Cerebellar nuclear complex (tissue), 1 donor: ENCODE results near the gene DDI1.
"Not testable (repeated sequence)": the region's sequence is repeated elsewhere in the genome, so short reads cannot be mapped to it uniquely, and the experiment has no call there.

Source experiments
- DNase-seq, 2 experiments: peaks; one replicate each; lab custom pipeline; 2025; lab: John Stamatoyannopoulos, UW

DDI1 gene

GRCh38 chr11:104041792-104042191 lies 5.4 kb downstream of the DDI1 start:
- no peak for DNase-seq

- no peak for DNase-seq
Measured at GRCh38 chr11:104043142-104043541, 6.7 kb downstream of the DDI1 start.

GRCh38 chr11:104043678-104044239 lies 7.3 kb downstream of the DDI1 start:
- no peak for DNase-seq

- DNase-seq: no peak
Measured at GRCh38 chr11:104046331-104046730, 9.9 kb downstream of the DDI1 start.

- not testable (repeated sequence) for DNase-seq
Measured at GRCh38 chr11:104046858-104047257, 10.4 kb downstream of the DDI1 start.

GRCh38 chr11:104049116-104049515 lies 12.7 kb downstream of the DDI1 start:
- DNase-seq: no peak

GRCh38 chr11:104051778-104052177 lies 15.3 kb downstream of the DDI1 start:
- DNase-seq: no peak

- no peak for DNase-seq
Measured at GRCh38 chr11:104053743-104054478, 17.5 kb downstream of the DDI1 start.

- no peak for DNase-seq
Measured at GRCh38 chr11:104054911-104055529, 18.6 kb downstream of the DDI1 start.

GRCh38 chr11:104055596-104055995 lies 19.2 kb downstream of the DDI1 start:
- DNase-seq: no peak

- no peak for DNase-seq
Measured at GRCh38 chr11:104057908-104058307, 21.5 kb downstream of the DDI1 start.

GRCh38 chr11:104058680-104059079 lies 22.2 kb downstream of the DDI1 start:
- no peak for DNase-seq

- no peak for DNase-seq
Measured at GRCh38 chr11:104060004-104060794, 23.8 kb downstream of the DDI1 start.

- DNase-seq: no peak
Measured at GRCh38 chr11:104060820-104061219, 24.4 kb downstream of the DDI1 start.

- no peak for DNase-seq
Measured at GRCh38 chr11:104061853-104062521, 25.5 kb downstream of the DDI1 start.

- no peak for DNase-seq
Measured at GRCh38 chr11:104064034-104064630, 27.7 kb downstream of the DDI1 start.

- no peak for DNase-seq
Measured at GRCh38 chr11:104067534-104067933, 31.1 kb downstream of the DDI1 start.

GRCh38 chr11:104073950-104074705 lies 37.7 kb downstream of the DDI1 start:
- DNase-seq: no peak

- DNase-seq: no peak
Measured at GRCh38 chr11:104075091-104075490, 38.7 kb downstream of the DDI1 start.

GRCh38 chr11:104075706-104076105 lies 39.3 kb downstream of the DDI1 start:
- DNase-seq: no peak

- no peak for DNase-seq
Measured at GRCh38 chr11:104076455-104076854, 40.0 kb downstream of the DDI1 start.
